GM21367 (cell line): ENCODE data around the gene GGCT.

Experiments used
- ATAC-seq: cut with Tn5 transposase; IDR thresholded peaks from one replicate; pipeline ENCODE4 v1.9.1; 2021; ENCODE audit not compliant: unreplicated experiment

GGCT gene

DNA sequence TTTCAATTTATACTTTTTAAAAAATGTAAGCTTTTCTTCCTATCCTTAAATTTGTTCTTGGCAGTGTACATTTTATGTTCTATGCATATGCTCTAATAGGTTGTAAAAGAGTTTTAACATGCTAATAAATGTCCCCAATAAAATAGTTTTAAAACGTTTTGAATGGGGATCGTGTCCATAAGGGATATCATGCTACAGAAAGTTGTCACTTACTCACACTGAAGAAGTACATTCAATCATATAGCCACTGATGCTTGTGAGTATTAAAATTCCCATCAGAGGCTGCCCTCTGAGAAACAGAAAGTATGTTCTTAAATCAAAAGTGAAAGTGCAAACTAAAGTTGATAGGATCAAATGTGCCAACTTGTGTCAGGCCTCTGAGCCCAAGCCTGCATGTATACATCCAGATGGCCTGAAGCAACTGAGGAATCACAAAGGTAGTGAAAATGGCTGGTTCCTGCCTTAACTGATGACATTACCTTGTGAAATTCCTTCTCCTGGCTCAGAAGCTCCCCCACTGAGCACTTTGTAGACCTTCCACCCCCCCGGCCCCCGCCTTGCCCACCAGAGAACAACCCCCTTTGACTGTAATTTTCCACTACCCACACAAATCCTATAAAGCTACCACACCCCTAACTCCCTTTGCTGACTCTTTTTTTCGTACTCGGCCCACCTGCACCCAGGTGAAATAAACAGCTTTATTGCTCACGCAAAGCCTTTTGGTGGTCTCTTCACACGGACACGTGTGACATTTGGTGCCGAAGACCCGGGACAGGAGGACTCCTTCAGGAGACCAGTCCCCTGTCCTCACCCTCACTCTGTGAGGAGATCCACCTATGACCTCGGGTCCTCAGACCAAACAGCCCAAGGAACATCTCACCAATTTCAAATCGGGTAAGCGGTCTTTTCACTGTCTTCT is 25.2 kb downstream of the GGCT start:
- no peak for ATAC-seq

DNA sequence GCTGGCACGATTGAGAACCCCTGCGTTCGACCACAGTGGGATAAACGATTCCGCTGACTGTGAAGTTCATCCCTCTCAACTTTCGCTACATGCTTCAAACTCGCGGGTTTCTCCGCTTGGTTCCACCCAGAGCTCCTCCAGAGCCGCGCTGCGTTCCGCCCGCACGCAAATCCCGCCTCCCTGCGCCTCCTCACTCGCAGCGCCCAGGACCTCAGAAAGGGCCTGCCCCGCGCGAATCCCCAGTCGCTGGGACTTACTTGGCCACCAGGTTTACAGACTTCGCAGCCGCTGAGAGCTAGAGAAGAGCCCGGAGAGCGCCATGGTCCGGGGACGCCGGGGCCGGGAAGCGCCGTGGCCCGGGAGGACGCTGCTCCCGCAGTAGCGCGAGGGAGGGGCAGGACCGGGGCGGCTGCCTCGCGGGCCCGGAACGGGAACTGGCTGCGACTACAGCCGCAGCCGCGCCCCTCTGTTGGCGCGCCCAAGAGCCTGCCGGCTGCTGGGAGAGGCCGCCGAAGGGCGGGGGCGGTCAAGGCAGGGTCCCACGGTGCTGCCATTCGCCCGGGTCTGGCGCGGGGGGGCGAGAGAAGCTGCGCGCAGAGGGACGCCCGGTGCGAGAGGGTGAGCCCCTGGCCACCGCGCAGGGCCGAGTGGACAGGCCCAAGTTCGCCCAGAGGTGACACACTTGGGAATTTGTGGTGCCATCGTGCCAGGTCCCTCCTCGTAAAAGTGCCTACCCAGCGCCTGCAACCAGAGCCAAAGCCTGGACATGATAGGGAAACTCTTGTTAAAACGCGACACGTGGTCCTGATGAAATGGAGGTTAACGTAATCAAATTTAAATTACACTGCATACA is 26.1 kb downstream of the GGCT start, which contains the start of gene NOD1:
TSS of gene NOD1 (minus strand) at position 436 of the 853 bp plus-strand sequence. CDS start 21,863 bp downstream, outside the sequence.
- peak; percentile 89 for ATAC-seq

DNA sequence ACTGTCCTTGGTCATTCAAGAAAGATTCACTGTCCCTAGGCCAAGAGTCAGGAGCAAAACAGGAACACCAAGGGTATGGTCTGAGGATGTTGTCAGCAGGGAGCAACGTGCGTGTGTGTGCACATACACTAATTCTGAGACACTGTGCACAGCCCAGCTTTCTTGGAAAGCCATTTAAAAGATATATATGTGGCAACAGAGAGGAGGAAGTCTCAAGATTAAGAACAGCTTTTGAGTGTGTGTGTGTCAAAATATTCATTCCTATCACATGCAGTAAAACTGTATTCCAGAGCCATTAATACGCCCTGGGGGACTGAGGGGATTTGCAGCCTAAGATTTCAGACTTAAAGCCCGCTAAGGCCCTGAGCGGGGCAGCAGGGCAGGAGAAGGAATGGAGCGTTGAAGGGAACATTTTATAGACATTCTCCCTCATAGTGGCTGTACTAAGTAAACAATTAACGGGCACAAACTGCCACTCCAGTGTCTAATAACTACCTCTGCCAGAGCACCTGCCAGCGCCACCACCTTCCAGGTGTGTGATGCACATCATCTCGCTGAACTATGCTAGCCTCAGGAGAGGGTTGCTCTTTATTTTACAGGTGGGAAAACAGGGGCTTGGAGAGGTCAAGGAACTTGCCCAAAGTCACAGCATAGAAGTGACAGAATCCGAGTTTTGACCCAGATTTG is 28.0 kb downstream of the GGCT start:
- ATAC-seq, result no peak

DNA sequence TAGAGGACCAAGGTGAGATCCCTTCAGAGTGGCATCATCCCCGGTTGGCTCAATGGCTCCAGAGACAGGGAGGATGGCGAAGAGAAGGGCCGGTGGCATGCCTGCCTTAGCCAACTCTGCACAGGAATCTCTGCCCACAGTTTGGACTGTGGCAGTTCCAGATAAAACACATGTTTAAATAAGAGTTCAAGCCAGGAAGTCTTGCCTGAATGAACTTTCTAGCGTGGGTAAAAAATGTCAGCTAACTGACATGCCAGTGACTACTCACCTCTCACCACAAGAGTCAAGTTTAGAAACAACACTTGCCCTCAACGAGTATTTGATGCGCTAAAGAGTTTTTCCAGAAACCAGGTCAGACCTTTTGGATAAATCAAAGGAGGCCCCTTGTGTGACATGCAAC is 29.0 kb downstream of the GGCT start:
- ATAC-seq, result no peak

DNA sequence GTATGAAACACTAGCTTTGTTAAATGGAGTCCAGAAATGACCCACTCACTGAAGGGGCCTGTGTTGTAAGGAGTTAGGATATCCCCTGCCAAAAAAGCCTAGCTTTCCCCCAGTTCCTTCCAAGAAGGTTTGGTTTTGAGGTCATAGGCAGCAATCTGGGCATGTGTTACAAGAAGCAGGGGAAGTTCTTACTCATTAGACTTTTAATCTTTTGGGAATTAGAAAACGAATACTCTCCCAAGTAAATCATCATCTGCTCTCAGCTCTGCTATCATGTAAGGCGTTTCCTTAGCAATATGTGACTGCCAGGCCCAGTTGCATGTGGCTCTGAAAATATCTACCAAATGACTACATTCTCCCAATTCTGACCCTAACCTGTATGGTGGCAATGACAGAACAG is 29.7 kb downstream of the GGCT start:
- ATAC-seq, result no peak

DNA sequence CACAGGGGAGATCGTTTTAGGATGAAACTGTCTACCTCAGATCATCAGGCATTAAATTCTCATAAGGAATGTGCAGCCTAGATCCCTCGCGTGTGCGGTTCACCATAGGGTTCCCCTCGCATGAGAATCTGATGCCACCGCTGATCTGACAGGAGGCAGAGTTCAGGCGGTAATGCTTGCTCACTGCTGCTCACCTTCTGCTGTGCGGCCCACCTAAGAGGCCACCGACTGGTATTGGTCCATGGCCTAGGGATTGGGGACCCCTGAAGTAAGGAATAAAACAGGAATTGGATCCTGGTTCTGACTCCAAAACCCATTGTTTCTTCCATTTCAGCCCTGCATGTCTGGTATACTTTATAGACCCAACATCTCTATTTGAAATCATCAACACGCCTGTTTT is 30.1 kb downstream of the GGCT start:
- no peak for ATAC-seq

DNA sequence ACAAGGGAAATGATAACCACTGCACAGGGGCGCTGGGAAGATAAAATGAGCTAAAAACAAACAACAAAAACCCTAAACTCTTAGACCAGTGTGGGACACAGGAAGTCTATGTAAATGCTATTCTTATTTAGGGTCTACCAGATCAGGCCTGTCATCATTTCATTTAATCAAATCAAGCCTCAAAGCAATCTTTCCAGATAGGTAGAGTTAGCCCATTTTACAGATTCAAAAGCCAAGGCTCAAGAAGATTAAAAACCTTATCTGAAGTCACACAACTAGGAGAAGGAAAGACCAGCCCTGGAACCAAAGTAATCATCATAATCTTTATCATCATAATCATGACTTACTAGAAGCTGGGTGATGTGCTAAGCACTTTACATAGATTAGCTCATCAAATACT is 30.7 kb downstream of the GGCT start:
- ATAC-seq, result no peak

DNA sequence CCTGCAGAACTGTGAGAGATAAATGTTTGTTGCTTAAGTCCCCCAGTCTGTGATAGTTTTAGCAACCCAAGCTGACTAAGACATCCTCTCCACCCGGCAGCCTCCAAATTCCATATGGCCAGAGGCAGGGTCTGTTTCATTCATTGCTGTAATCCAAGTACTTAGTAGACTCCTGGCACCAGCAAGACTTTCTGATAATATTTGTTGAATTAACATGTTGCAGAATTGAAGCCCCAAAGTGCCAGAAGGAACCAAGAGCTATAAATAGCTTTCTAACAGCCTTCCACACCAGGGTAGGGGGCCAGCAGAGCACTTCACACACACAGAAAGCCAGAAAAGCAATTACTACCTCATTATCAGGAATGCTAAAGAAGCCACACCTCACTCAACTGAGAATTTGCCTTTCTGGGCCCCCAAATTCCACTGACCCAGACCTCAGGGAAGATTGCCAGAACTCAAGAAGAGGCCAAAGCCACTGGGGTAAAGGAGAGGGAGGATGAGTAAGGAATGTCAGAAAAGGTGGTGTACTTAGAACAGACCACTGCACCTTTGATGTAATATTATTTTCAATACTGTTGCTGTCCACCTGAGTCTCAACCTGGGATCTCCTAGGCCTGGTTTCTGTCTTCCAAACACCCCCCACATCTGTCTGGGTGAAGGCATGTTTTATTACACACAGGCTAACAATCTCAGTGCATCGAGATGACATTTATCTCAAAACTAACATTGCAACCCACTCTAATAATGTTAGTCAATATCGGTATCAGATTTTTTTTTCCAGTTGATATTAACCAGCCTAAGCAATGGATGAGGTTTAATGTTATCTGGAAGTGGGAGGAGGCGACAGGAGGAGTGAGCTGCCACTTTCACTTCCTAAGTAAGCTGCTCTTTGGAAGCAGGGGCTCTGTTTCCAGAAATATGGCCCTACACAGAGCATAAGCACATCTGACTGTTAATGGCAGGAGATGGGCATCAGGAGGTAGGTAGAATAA is 31.5 kb downstream of the GGCT start:
- ATAC-seq, result no peak

DNA sequence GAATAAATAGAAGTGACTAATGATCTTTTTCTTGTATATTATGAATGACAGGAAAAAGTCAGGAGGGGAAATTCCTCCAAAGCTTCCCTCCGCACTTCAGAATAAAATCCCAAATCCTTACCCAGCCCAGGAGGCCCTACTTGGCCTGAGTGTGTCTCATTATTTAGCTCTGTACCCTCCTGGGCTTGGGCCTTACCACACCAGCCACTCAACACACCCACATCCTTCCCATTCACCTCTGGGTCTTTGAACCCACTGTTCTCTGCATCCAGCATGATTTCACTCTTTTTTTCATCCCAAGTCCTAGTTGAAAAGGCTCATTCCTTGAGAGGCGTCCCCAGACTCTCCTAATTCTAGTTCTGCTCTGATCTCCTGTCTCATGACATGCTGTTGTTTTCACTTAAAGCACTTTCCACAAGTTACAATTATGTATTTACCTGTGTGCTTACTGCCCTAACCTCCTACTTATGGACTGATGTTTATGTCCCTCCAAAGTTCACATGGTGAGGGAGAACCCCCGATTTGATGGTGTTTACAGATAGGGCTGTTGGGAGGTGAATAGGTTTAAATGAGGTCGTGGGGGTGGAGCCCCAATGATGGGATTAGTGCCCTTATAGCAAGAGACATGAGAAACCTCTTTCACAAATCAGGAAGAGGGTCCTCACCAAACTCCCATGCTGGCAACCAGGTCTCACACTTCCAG is 32.4 kb downstream of the GGCT start:
- ATAC-seq, result no peak

DNA sequence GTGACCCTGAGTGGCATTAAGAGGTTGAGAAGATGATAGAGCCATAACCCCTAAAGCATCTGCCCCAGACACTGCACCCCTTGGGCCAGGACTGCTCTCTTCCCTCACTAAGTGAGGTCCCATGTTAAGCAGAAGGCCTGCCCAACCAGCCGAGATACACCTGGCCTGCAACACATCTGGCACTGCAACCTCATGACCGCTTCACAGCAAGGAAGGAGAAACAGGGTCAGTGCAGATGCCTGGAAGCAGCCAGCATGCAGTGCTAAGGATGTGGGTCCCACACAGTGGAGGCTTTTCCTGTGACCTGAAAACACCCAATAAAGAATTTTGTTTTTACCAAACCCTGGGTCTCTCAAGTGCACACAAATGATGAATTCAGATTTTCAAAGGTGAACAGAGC is 33.4 kb downstream of the GGCT start:
- no peak for ATAC-seq

DNA sequence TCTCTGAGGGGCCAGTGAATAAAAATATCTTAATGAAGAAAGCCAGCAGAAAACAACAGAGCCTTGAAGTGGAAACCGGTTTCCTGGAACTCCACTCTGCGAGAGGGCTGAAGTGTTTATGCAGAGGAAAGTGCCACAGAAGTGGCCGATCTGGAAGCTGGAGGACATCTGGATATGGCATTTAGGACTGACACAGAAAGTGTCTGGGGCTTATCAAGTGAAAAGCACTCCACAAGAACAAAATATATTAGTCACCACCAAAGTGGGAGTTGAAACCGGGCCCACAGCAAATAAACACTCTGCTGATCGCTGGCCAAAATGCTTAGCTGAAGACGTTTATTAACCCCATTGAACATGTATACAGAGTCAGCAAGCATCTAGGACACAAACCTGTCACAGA is 33.9 kb downstream of the GGCT start:
- no peak for ATAC-seq

DNA sequence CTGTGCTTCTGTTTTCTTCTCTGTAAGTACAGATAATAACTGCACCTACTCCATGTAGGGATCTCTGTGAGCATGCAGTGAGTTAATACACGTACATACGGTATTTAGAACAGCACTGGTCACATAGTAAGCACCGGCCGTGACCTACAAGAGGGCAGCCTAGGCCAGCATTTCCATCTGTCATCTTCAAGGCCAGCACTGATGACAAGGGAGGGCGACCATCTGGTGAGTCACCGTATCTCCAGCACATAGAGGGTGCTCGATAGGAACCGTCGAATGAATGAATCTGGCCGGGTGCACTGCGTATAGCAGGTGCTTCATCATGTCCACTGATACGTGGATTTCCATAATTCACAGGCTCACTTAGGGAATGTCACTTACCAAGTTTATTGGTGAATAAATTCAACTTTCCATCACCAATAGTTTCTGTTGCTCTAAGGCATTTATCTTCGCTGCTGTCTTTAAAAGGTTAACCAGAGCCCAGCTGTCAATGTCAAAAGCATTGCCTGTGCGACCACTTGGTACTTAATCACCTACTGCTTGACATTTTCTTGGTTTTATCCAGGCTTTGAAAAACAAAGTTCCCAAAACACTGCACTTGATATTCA is 34.4 kb downstream of the GGCT start:
- ATAC-seq, result no peak

DNA sequence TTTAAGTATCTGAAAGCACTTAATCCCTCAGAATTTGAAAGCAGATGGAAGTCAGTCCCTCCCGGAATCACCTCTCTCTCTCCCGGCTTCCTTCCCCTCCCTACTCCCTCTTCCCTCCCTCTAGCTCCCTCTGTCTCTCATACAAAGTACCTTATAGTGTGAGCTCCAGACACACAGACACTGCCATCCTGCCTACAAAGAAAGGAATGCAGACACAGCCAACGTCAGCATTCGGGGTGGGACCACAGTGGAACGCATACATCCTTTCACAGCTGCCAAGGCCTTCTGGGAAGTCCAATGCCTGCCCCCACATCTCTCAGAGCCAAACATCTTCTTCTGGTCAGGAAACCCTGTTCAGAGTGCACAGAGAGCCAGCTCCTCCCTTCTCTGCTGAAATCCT is 35.3 kb downstream of the GGCT start:
- ATAC-seq, result no peak

DNA sequence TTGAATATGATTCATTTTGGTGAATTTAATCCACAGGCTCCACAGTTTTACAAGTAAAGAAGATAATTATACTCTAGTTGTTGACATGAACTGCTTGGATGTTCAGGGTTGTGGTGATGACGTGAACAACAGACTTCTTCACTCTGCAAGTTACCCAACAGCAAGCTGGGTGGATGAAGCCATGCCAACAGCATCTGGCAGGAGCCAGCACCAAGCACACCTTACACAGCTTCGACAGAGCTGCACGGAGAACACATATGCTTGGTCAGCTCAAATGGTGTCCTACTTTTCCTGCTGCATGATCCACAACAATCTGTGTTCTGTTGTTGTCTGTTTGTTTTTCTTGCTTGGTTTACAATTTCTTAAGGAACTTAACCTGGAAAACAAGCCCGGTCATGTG is 35.8 kb downstream of the GGCT start:
- ATAC-seq, result no peak

DNA sequence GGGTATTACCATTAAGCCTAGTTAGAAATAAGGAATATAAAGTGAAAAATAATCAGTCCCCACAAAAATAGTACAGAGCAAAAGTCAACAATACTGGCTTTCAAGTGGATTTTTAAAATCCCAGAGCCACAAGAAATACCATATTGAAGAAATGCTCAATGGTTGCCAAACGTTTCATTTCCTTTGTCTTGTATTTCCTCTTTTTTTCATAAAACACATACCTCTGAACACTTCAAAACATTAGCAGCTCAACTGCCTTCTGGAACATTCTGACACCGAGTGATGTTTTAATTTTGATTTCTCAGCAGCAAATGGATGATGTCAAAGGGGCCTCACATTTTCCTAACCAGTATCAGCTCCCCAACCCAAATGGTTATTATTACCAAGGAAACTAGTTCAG is 36.6 kb downstream of the GGCT start:
- ATAC-seq, result no peak

DNA sequence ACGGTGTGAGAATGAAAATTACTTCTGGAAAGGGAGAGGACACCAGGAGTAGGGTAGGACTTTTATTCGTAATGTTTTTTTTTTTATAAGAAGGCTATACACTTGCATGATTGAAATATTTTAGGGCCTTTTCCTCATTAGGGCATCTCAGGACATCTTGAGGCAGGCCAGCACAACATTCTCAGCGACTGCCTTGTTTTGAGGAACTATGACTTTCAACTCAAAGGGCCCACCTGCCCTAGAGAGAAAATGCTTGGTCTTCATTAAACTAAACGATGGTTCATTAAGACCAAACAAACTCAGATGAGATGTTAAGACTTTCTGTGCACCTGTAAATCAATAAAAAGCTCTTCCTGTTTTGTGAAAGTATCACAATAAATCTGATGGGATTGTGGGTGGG is 37.4 kb downstream of the GGCT start:
- no peak for ATAC-seq

DNA sequence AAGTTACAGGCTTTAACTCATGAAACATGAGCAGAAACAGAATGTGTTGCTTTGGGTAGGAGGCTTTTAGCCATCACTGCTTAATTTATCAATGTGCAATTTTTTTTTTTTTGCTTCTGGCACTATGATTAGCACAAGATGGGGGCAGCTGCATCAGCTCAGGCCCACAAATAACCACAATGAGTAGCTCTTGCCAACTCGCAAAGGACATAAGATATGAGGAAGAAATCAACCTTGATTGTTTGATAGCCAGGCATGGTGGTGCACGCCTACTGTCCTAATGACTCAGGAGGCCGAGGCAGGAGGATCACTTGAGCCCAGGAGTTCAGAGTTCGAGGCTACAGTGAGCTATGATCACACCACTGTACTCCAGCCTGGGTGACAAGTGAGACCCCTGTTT is 38.4 kb downstream of the GGCT start:
- ATAC-seq, result no peak

DNA sequence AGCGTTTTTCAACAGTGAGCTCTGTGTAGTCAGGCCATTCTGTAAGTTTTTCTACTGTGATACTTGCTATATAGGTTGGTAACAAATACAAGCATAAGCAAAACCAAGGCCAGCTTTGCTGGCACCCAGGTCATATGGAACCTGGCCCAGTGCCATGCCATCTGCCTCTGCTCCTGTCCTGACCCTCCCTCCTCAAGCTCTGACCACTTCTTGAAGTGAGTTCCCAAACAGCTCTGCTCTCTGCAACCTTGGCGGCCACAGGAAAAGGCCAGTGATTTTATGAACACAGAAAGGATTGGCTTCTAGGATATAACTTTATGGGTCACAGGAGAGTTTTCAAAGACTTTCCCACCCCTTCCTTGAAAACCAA is 38.8 kb downstream of the GGCT start:
- ATAC-seq, result no peak
